ENCODE data around the gene NKX2-8.

The NKX2-8 gene

GRCh38 chr14:36582011-36582873 lies at the start of gene NKX2-8:
NKX2-8 (minus strand) TSS chr14:36582614; CDS start chr14:36582389, 225 bp downstream.
- no peak within 1 kb of the TSS for H3K4me3 Mint-ChIP-seq
- H3K36me3 Mint-ChIP-seq, result no peaks in the 10 kb centered on the region
- no peaks in the 10 kb centered on the region for H3K9me3 Mint-ChIP-seq
- no peaks in the 10 kb centered on the region for H3K4me1 Mint-ChIP-seq
- ATAC-seq (no peak), DNase-seq (ENCODE audit: low spot score in 2 of 2) (no peak)
- H3K27ac Mint-ChIP-seq, result no peak within 1 kb of the TSS

GRCh38 chr14:36627981-36628380 lies 45.6 kb upstream of the NKX2-8 start:
- Mint-ChIP-seq H3K4me1 (no peaks in the 10 kb centered on the region), H3K36me3 (no peaks in the 10 kb centered on the region), H3K9me3 (peaks cover 6% of the 10 kb centered on the region)

GRCh38 chr14:36626151-36626550 lies 43.7 kb upstream of the NKX2-8 start:
- Mint-ChIP-seq H3K4me1 (no peaks in the 10 kb centered on the region), H3K4me3 (no peak overlapping the region), H3K27ac (no peak overlapping the region), H3K36me3 (no peaks in the 10 kb centered on the region), H3K9me3 (peaks cover 6% of the 10 kb centered on the region)
- ATAC-seq, result no peak
- DNase-seq (ENCODE audit: low spot score in 2 of 2), result no peak

More at GRCh38 chr14:36627981-36628380, 45.6 kb upstream of the NKX2-8 start:
- no peak for ATAC-seq
- no peak overlapping the region for H3K27ac Mint-ChIP-seq
- DNase-seq (ENCODE audit: low spot score in 2 of 2), result no peak
- no peak overlapping the region for H3K4me3 Mint-ChIP-seq

- H3K27ac Mint-ChIP-seq, result no peak overlapping the region
- H3K4me3 Mint-ChIP-seq, result no peak overlapping the region
- no peaks in the 10 kb centered on the region for H3K4me1 Mint-ChIP-seq
- peaks cover 6% of the 10 kb centered on the region for H3K9me3 Mint-ChIP-seq
- no peak for DNase-seq (ENCODE audit: low spot score in 2 of 2)
- H3K36me3 Mint-ChIP-seq, result no peaks in the 10 kb centered on the region
- ATAC-seq, result no peak
Measured at GRCh38 chr14:36625436-36625835, 43.0 kb upstream of the NKX2-8 start.

- H3K36me3 Mint-ChIP-seq, result no peaks in the 10 kb centered on the region
Measured at GRCh38 chr14:36625014-36625413, 42.6 kb upstream of the NKX2-8 start.

GRCh38 chr14:36619853-36620252 lies 37.4 kb upstream of the NKX2-8 start:
- Mint-ChIP-seq H3K27ac (no peak overlapping the region), H3K9me3 (peaks cover 2% of the 10 kb centered on the region), H3K36me3 (no peaks in the 10 kb centered on the region), H3K4me3 (no peak overlapping the region), H3K4me1 (no peaks in the 10 kb centered on the region)
- no peak for ATAC-seq
- no peak for DNase-seq (ENCODE audit: low spot score in 2 of 2)

More at GRCh38 chr14:36625014-36625413, 42.6 kb upstream of the NKX2-8 start:
- Mint-ChIP-seq H3K4me3 (no peak overlapping the region), H3K27ac (no peak overlapping the region), H3K4me1 (no peaks in the 10 kb centered on the region), H3K9me3 (peaks cover 6% of the 10 kb centered on the region)
- ATAC-seq, result no peak
- no peak for DNase-seq (ENCODE audit: low spot score in 2 of 2)

- Mint-ChIP-seq H3K4me1 (no peaks in the 10 kb centered on the region), H3K4me3 (no peak overlapping the region), H3K36me3 (no peaks in the 10 kb centered on the region), H3K9me3 (peaks cover 2% of the 10 kb centered on the region), H3K27ac (no peak overlapping the region)
- DNase-seq (ENCODE audit: low spot score in 2 of 2), result no peak
- no peak for ATAC-seq
Measured at GRCh38 chr14:36619131-36619530, 36.7 kb upstream of the NKX2-8 start.

- DNase-seq (ENCODE audit: low spot score in 2 of 2) (no peak), ATAC-seq (no peak)
- no peak overlapping the region for H3K27ac Mint-ChIP-seq
- no peaks in the 10 kb centered on the region for H3K36me3 Mint-ChIP-seq
- H3K9me3 Mint-ChIP-seq, result peaks cover 2% of the 10 kb centered on the region
- no peak overlapping the region for H3K4me3 Mint-ChIP-seq
- no peaks in the 10 kb centered on the region for H3K4me1 Mint-ChIP-seq
Measured at GRCh38 chr14:36618641-36619040, 36.2 kb upstream of the NKX2-8 start.

GRCh38 chr14:36617824-36618223 lies 35.4 kb upstream of the NKX2-8 start:
- no peak overlapping the region for H3K27ac Mint-ChIP-seq
- no peaks in the 10 kb centered on the region for H3K4me1 Mint-ChIP-seq
- peaks cover 2% of the 10 kb centered on the region for H3K9me3 Mint-ChIP-seq
- ATAC-seq (no peak), DNase-seq (ENCODE audit: low spot score in 2 of 2) (no peak)
- no peaks in the 10 kb centered on the region for H3K36me3 Mint-ChIP-seq
- H3K4me3 Mint-ChIP-seq, result no peak overlapping the region

- Mint-ChIP-seq H3K4me1 (no peaks in the 10 kb centered on the region), H3K9me3 (no peaks in the 10 kb centered on the region), H3K36me3 (no peaks in the 10 kb centered on the region), H3K27ac (no peak overlapping the region), H3K4me3 (no peak overlapping the region)
- no peak for DNase-seq (ENCODE audit: low spot score in 2 of 2)
- no peak for ATAC-seq
Measured at GRCh38 chr14:36605506-36605857, 23.1 kb upstream of the NKX2-8 start.

GRCh38 chr14:36604757-36605505 lies 22.5 kb upstream of the NKX2-8 start:
- Mint-ChIP-seq H3K27ac (no peak overlapping the region), H3K4me3 (no peak overlapping the region), H3K4me1 (no peaks in the 10 kb centered on the region), H3K9me3 (no peaks in the 10 kb centered on the region), H3K36me3 (no peaks in the 10 kb centered on the region)
- ATAC-seq, result no peak
- DNase-seq (ENCODE audit: low spot score in 2 of 2), result no peak

GRCh38 chr14:36600431-36600830 lies 18.0 kb upstream of the NKX2-8 start:
- Mint-ChIP-seq H3K36me3 (no peaks in the 10 kb centered on the region), H3K9me3 (no peaks in the 10 kb centered on the region), H3K4me1 (no peaks in the 10 kb centered on the region), H3K4me3 (no peak overlapping the region), H3K27ac (no peak overlapping the region)
- DNase-seq (ENCODE audit: low spot score in 2 of 2) (no peak), ATAC-seq (no peak)

GRCh38 chr14:36591482-36591881 lies 9.1 kb upstream of the NKX2-8 start:
- H3K36me3 Mint-ChIP-seq, result no peaks in the 10 kb centered on the region
- no peak overlapping the region for H3K4me3 Mint-ChIP-seq
- no peaks in the 10 kb centered on the region for H3K4me1 Mint-ChIP-seq
- H3K27ac Mint-ChIP-seq, result no peak overlapping the region
- DNase-seq (ENCODE audit: low spot score in 2 of 2) (no peak), ATAC-seq (no peak)
- H3K9me3 Mint-ChIP-seq, result no peaks in the 10 kb centered on the region

GRCh38 chr14:36588788-36589187 lies 6.4 kb upstream of the NKX2-8 start:
- H3K4me1 Mint-ChIP-seq, result no peaks in the 10 kb centered on the region
- no peak for DNase-seq (ENCODE audit: low spot score in 2 of 2)
- ATAC-seq, result no peak
- no peak overlapping the region for H3K4me3 Mint-ChIP-seq
- no peaks in the 10 kb centered on the region for H3K9me3 Mint-ChIP-seq
- no peaks in the 10 kb centered on the region for H3K36me3 Mint-ChIP-seq
- no peak overlapping the region for H3K27ac Mint-ChIP-seq

- no peaks in the 10 kb centered on the region for H3K4me1 Mint-ChIP-seq
- DNase-seq (ENCODE audit: low spot score in 2 of 2), result no peak
- H3K9me3 Mint-ChIP-seq, result no peaks in the 10 kb centered on the region
- no peak overlapping the region for H3K4me3 Mint-ChIP-seq
- no peak overlapping the region for H3K27ac Mint-ChIP-seq
- H3K36me3 Mint-ChIP-seq, result no peaks in the 10 kb centered on the region
- ATAC-seq, result no peak
Measured at GRCh38 chr14:36588119-36588518, 5.7 kb upstream of the NKX2-8 start.

- H3K4me3 Mint-ChIP-seq, result no peak overlapping the region
Measured at GRCh38 chr14:36585100-36585499, 2.7 kb upstream of the NKX2-8 start.

More at GRCh38 chr14:36585100-36585499, 2.7 kb upstream of the NKX2-8 start:
- ATAC-seq, result no peak
- no peak for DNase-seq (ENCODE audit: low spot score in 2 of 2)
- Mint-ChIP-seq H3K9me3 (no peaks in the 10 kb centered on the region), H3K36me3 (no peaks in the 10 kb centered on the region), H3K27ac (no peak overlapping the region), H3K4me1 (no peaks in the 10 kb centered on the region)
